AG09309 (cell line): ENCODE measurements around the gene CCDC40.

ENCODE experiments used
- DNase-seq: peaks from one replicate; pipeline ENCODE4 v3.0.0-alpha.2; 2010; ENCODE audit warnings: low read depth
- H3K4me3 ChIP-seq: 2 replicates; pipeline ENCODE4 v1.5.1; 2011; ENCODE audit warnings: mild to moderate bottlenecking, low read depth, low read length, moderate library complexity; ENCODE audit not compliant: control insufficient read depth
- CTCF ChIP-seq: IDR thresholded peaks from 2 replicates; pipeline ENCODE4 v1.5.1; 2011; ENCODE audit warnings: mild to moderate bottlenecking, low read depth, low read length, inconsistent platforms; ENCODE audit not compliant: insufficient read depth, control insufficient read depth; ENCODE audit errors: missing control alignments

The CCDC40 gene

GRCh38 chr17:80106176-80106575, 69.7 kb downstream of the CCDC40 start:
- no peak overlapping the region for H3K4me3 ChIP-seq
- no peak for DNase-seq
- no peak for TF ChIP-seq CTCF

- no peak for DNase-seq
- H3K4me3 ChIP-seq, result no peak overlapping the region
- no peak for TF ChIP-seq CTCF
Observed at GRCh38 chr17:80106751-80107150, 70.3 kb downstream of the CCDC40 start.

GRCh38 chr17:80107231-80108021, 71.0 kb downstream of the CCDC40 start:
- TF ChIP-seq CTCF, result no peak
- H3K4me3 ChIP-seq, result no peak overlapping the region
- DNase-seq, result no peak

GRCh38 chr17:80108036-80108971, 71.9 kb downstream of the CCDC40 start:
- TF ChIP-seq CTCF, result no peak
- H3K4me3 ChIP-seq, result no peak overlapping the region
- DNase-seq, result no peak

- TF ChIP-seq CTCF, result no peak
- DNase-seq, result no peak
- no peak overlapping the region for H3K4me3 ChIP-seq
Observed at GRCh38 chr17:80109066-80109660, 72.7 kb downstream of the CCDC40 start.

- no peak for DNase-seq
- no peak for TF ChIP-seq CTCF
- H3K4me3 ChIP-seq, result no peak overlapping the region
Observed at GRCh38 chr17:80109713-80110446, 73.4 kb downstream of the CCDC40 start.
